ENCODE results near the gene NKD1.

The NKD1 gene

GRCh38 chr16:50616883-50617645, 68.9 kb downstream of the NKD1 start:
- no peak for DNase-seq

DNA sequence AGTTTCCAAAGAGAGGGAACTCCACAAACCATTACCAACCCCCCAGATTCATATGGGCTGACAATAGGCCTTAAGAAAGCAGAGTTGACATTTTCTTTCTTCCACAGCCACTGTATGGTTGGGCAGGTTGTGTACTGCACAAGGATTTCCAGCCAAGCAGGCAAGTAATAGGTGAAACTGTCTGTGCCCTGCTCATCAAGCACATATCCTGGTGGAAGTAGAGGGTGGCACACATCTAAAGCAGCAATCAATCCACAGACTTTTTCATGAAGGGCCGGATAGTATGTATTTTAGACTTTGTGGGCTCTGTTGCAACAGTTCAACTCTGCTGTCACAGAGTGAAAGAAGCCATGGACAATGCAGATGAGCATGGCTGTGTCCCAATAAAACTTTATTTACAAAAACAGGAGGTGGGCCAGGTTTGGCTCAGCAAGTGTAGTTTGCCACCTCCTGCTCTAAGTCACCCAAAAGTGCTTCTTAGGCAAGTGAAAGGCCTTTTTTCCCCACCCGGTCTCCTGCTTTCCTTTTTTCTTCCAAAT, 69.5 kb downstream of the NKD1 start:
- no peak for DNase-seq

DNA sequence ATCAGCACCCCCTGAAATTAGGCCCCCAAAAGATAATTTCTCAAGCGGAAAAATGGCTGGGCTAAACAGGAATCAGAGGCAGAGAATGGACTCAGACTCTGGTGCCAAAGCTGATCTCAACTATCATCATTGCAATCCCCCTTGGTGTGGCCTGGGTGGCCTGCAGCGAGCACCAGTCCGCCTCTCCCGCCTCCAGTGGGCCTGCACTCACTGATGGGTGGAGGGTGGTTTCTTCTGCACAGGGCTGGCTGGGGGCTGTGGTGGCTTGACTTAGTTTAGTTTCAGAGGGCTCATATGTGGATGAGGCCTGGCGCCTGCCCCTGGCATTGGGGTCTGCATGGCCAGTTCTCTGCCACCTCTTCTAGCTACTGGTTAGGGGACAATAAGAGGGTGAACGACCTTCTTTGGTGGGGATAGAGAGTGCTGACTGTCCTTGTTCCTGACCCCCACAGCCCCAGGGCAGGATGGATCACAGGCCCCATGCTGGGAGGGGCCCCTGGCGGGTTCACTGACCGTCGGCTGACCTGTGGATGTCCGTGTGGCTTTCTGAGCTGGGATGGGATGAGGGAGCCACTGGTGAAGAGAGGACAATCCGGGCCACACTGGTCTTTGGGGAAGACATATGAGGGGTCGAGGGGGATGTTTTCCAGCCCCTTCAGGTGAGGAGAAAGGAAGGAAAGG, 70.2 kb downstream of the NKD1 start:
- no peak for DNase-seq

GRCh38 chr16:50619702-50620491, 71.7 kb downstream of the NKD1 start:
- DNase-seq = no peak

DNA sequence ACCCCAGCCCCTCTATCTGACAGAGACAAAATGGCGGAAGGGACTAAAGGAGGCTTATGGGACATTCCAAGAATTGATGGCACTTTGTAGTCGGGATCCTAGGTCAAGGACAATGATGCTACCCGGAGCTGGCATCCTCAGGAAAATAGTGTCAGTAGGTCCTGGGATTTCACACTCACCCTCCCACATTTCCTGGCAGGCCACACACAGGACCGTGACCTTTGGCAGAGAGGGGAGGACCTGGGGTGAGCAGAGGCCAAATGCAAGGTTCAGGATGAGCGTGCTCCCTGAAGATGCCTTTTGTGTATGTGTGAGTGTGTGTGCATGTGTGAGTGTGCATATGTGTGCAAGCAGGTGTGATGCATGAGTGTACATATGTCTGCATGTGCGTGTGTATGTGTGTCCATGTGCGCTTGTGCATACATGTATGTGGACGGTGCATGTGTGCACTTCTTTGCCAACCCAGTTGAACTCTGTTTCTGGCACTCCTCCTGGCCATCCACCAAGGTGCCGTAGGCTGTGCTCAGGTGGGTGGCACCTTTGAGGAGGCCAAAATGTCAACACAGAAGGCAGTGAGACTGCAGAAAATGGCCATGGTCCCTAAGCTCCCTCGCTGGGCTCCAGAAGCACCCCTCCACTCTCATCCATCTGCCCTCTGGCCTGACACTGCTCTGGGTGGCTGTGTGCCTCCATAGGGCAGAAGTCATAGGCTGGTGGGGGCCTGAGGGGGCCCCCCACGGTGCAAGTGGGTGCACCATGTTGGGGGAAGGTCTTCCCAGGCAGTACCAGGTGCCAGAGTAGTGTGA, 72.7 kb downstream of the NKD1 start:
- DNase-seq = no peak

- no peak for DNase-seq
Measured at GRCh38 chr16:50621452-50621792, 73.2 kb downstream of the NKD1 start.

DNA sequence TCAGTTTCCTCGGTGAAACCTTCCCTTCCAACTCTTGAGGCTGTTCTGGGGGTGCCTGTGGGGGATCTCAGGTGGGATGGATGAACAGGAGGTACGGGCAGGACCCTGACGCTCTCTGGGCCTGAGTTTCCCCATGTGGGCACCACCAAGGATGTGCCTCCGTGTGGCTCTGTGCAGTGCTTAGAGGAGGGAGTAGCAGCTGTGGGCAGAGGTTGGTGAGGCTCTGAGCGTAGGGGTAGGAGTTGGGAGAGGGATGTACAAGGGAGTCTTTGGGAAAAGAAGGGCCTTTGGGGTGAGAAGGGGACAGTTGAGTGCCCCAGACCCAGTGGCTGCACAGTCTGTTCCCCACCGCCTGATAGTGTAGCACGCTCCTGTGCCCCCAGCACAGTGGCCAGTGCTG, 73.8 kb downstream of the NKD1 start:
- DNase-seq = no peak

DNA sequence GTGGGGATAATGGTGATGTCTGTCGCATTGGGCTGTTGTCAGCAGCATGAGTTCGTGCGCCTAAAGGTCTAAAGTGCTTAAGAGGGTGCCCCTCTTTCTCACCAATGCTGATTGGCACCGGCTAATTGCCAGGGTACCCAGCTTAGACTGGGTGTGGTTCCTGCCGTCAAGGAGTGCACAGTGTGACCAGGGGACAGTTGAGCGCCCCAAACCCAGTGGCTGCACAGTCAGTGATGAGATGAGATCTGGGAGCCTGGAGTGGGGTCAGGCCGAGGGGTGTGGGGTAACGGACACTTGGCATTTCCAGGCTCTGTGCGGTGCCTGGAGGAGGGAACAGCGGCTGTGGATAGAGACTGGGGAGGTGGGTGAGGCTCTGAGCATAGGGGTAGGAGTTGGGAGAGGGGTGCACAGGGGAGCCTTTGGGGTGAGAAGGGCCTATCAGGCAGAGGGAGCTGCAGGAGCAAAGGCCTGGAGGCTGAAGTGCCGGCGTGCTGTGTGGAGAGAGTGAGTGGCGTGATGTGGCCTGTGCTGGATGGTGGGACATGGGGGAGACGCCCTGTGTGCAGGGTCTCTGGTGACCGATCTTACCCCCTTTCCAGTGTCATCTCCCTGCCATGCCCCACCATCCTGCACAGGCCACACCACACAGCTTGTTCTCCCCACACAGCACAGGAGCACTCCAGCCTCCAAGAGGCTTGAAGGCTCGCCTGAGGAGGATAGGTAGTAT, 74.6 kb downstream of the NKD1 start:
- DNase-seq = no peak

- DNase-seq = no peak
Measured at GRCh38 chr16:50624449-50624970, 76.3 kb downstream of the NKD1 start.

DNA sequence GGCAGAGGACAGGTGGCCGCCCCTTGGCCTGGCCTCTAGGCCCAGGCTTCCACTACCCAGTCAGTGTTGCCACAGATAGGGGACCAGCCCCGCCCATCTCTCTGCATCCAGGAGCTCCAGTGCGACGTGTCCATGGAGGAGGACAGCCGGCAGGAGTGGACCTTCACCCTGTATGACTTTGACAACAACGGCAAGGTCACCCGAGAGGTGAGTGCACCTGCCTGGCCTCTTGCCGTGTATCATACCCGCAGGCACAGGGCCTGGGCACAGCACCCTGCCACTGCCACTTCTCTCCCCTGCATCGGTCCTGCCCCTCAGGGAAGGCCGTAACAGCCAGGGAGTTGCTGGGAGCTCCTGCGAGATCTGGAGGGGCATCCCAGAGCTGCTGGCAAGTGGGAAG, 77.2 kb downstream of the NKD1 start:
- no peak for DNase-seq

DNA sequence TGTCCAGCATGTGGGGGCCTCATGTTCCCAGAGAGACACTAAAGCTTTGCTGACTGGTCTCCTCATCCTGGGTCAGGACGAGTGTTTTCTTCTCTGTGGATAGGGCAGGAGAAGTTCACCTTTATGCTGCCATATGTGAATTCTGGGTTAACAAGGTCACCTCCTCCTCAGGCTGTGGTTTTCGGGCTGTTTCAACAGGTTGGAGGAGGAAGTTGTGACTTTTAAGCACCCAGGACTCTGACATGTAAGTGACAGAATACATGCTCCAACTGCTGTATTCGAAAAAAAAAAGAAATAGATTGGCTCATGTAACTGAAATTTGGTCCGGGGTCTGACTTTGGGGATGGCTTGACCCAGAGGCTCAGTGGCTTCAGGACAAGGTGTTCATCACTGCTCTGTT, 78.7 kb downstream of the NKD1 start:
- DNase-seq = no peak

- no peak for DNase-seq
Measured at GRCh38 chr16:50627419-50627818, 79.2 kb downstream of the NKD1 start.

GRCh38 chr16:50628156-50628802, 80.1 kb downstream of the NKD1 start:
- DNase-seq = no peak

DNA sequence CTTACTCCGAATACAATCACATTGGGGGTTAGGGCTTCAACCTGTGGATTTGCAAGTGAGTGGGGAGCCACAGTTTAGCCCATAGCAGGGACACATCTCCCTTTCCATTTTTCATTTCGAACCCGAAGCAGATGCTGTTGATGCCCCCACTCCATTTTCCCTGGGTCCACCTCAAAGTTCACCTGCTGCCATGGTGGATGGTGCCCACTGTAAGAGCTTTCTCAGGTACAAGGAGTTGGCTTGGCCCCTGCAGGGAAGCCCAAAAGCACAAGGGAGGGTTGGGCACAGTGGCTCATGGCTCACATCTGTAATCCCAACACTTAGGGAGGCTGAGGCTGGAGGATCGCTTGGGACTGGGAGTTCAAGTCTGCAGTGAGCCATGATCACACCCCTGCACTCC, 81.1 kb downstream of the NKD1 start:
- DNase-seq = no peak

GRCh38 chr16:50630394-50631020, 82.3 kb downstream of the NKD1 start:
- DNase-seq = no peak

DNA sequence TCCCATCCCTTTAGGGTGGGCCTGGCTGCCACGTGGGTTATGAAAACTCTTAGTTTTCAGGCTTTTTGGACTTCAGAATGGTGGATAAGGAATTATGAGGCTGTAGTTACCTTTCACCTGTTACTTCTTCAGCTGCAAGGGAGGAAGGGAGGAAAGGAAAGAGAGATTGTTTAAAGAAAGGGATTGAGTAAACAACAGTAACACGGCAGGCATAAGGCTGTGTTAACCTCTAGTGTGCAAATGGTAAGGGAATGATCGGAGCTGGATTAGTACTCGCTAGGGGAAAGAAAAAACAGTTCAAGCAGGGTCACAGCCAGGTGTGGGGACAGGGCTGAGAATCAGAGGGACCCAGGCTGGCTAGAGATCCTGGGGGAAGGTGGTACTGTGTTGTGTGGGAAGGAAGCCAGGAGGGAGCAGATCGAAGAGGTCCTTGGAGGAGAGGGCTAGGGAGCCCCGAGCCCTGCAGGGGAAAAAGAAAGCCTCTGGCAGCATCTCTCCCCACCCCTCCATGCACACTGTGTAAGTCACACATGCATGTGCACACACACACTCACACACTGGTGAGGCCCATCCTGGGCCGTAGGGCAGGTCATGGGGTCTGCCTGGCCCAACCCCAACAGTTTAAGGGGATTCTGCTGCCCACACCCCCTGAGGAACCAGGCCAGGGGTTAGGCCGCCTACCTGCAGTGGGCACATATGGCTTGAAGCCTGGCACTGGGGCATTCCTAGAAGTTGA, 83.2 kb downstream of the NKD1 start:
- no peak for DNase-seq

DNA sequence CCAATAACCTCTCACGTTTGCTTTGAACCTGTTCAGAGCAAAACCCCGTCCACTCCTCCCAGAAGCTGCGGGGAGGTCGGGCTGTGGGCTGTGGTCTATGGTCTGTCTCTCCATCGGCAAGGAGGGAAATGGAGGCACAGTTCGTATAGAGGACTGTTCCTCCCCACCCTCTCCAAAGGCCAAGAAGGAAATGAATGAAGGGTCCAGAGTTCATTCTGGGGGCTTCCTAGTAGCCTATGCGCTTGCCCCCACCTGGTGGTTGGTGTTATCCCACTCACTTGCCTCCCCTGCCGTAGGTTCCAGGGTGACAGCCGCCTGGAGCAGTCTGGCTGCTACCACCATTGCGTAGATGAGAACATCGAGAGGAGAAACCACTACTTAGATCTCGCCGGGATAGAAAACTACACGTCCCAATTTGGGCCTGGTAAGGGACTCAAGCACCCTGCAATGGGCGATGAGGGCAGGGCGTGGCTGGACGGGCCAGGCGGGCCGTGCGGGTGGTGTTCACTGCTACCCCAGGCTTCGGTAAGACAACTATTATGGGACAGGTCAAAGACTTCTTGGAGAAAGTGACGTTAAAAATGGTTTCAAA, 83.9 kb downstream of the NKD1 start:
- no peak for DNase-seq

GRCh38 chr16:50632927-50633800, 85.0 kb downstream of the NKD1 start:
- no peak for DNase-seq

DNA sequence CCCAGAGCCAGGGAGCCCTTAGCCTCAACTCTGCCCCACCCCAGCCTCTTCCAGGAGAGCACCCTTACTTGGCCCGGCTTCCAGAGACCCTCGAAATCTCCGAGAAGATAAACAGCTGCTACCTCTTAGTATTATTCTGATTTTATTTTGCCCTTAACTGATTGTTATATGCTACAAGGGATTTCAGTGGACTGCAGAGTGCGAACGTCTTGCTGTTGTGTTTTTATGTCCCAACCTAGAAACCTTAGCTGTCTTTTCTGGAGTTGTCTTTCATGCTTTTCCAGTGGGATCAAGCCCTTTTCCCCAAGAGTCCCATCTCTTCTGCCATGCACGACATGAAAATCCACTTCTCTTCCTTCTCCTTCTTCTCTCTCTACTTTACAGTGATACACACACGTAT, 85.9 kb downstream of the NKD1 start:
- no peak for DNase-seq

All from NCI-H2081 treated with DMSO at 0.1 percent for 48 hours (cell line).